ENCODE results near the gene MPC1L.

DNA sequence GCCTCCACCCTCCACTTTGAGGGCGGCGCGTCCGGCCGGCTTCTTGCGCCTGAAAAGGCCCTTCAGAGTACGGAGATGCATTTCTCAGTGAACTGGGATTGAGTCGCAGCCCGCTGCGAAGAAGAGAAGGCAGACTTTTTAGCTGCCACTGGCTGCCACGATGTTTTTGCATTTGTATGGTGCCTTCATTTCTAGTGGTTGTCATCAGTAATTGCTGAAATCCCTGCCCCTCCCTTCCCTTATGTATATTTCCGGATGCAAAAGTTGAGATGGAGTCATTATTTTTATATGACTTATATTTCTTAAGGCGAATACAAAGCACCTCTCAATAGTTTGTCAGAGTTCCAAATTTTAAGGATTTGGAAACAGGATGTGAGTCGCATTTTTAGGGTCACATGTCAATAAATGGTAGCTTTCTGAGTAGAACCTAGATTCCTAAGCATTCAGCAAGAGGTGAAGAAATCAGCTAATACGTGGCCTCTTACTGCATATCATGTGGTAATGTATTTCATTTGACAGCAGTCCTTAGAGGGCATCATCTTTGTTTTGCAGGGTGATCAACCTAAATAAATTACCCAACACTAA lies 41.8 kb upstream of the MPC1L start:
- TF ChIP-seq, protein P1, sequence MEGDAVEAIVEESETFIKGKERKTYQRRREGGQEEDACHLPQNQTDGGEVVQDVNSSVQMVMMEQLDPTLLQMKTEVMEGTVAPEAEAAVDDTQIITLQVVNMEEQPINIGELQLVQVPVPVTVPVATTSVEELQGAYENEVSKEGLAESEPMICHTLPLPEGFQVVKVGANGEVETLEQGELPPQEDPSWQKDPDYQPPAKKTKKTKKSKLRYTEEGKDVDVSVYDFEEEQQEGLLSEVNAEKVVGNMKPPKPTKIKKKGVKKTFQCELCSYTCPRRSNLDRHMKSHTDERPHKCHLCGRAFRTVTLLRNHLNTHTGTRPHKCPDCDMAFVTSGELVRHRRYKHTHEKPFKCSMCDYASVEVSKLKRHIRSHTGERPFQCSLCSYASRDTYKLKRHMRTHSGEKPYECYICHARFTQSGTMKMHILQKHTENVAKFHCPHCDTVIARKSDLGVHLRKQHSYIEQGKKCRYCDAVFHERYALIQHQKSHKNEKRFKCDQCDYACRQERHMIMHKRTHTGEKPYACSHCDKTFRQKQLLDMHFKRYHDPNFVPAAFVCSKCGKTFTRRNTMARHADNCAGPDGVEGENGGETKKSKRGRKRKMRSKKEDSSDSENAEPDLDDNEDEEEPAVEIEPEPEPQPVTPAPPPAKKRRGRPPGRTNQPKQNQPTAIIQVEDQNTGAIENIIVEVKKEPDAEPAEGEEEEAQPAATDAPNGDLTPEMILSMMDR (IDR thresholded peaks at IDR 0.05; ENCODE audit: borderline replicate concordance, extremely low read depth, low read length, poor library complexity, severe bottlenecking) = no peak
- TF ChIP-seq EZH2 (IDR thresholded peaks at IDR 0.05; ENCODE audit: borderline replicate concordance, low read depth, low read length, severe bottlenecking) = no peak
